H9 (cell line): ENCODE data around the gene RMDN2. TPM values are rescaled to one million over a fixed set of nuclear protein-coding genes. Genes with fewer than 3 reads are reported as not detected.

Experiments
- DNase-seq: peaks from one replicate; pipeline ENCODE4 v3.0.0-alpha.2; 2017
- H2AFZ ChIP-seq: one replicate; pipeline ENCODE4 v1.6.1; 2013; ENCODE audit warnings: mild to moderate bottlenecking, low read length, control low read depth, moderate library complexity
- H2AK5ac ChIP-seq: 2 replicates; pipeline ENCODE4 v1.6.1; 2013; ENCODE audit warnings: low read length, control low read depth, mixed read lengths; ENCODE audit not compliant: insufficient read length
- H2BK120ac ChIP-seq: one replicate; pipeline ENCODE4 v1.6.1; 2013; ENCODE audit warnings: low read depth, mild to moderate bottlenecking, low read length, control low read depth, inconsistent platforms; ENCODE audit not compliant: poor library complexity, severe bottlenecking
- H2BK12ac ChIP-seq: 2 replicates; pipeline ENCODE4 v1.6.1; 2013; ENCODE audit warnings: low read length, control low read depth, mixed read lengths, low read depth; ENCODE audit not compliant: insufficient read length
- H2BK15ac ChIP-seq: 2 replicates; pipeline ENCODE4 v1.6.1; 2013; ENCODE audit warnings: low read depth, low read length, control low read depth
- H2BK20ac ChIP-seq: one replicate; pipeline ENCODE4 v1.6.1; 2013; ENCODE audit warnings: low read depth, mild to moderate bottlenecking, low read length, control low read depth, inconsistent platforms; ENCODE audit not compliant: poor library complexity, severe bottlenecking
- H2BK5ac ChIP-seq: 2 replicates; pipeline ENCODE4 v1.6.1; 2013; ENCODE audit warnings: low read length, control low read depth, mixed read lengths; ENCODE audit not compliant: insufficient read length
- H3K14ac ChIP-seq: 2 replicates; pipeline ENCODE4 v1.6.1; 2013; ENCODE audit warnings: low read length, control low read depth; ENCODE audit not compliant: insufficient read depth
- H3K18ac ChIP-seq: 2 replicates; pipeline ENCODE4 v1.6.1; 2013; ENCODE audit warnings: low read depth, mild to moderate bottlenecking, mixed read lengths, low read length, control low read depth; ENCODE audit not compliant: insufficient read length
- H3K23ac ChIP-seq: 2 replicates; pipeline ENCODE4 v1.6.1; 2013; ENCODE audit warnings: low read length, control low read depth, mixed read lengths, low read depth; ENCODE audit not compliant: insufficient read length
- H3K23me2 ChIP-seq: 2 replicates; pipeline ENCODE4 v1.6.1; 2013; ENCODE audit warnings: low read depth, mild to moderate bottlenecking, mixed read lengths, low read length, control low read depth; ENCODE audit not compliant: insufficient read length, poor library complexity, severe bottlenecking
- H3K27ac ChIP-seq: 2 replicates; pipeline ENCODE4 v1.5.1; 2013; ENCODE audit warnings: low read length, control low read depth, mixed read lengths, low read depth; ENCODE audit not compliant: insufficient read length
- H3K27me3 ChIP-seq: 2 replicates; pipeline ENCODE4 v1.6.1; 2013; ENCODE audit warnings: low read length, control low read depth, inconsistent platforms; ENCODE audit not compliant: insufficient read depth
- H3K4ac ChIP-seq: 2 replicates; pipeline ENCODE4 v1.6.1; 2013; ENCODE audit warnings: low read depth, mild to moderate bottlenecking, control low read depth, inconsistent platforms, low read length, moderate library complexity
- H3K4me1 ChIP-seq: 2 replicates; pipeline ENCODE4 v1.6.1; 2013; ENCODE audit warnings: low read length, control low read depth, inconsistent platforms; ENCODE audit not compliant: insufficient read depth
- H3K4me2 ChIP-seq: 2 replicates; pipeline ENCODE4 v1.6.1; 2013; ENCODE audit warnings: low read length, control low read depth, mixed read lengths; ENCODE audit not compliant: insufficient read length, insufficient read depth
- H3K56ac ChIP-seq: 2 replicates; pipeline ENCODE4 v1.6.1; 2013; ENCODE audit warnings: low read depth, mild to moderate bottlenecking, mixed read lengths, low read length, control low read depth; ENCODE audit not compliant: insufficient read length
- H3K79me1 ChIP-seq: 2 replicates; pipeline ENCODE4 v1.6.1; 2013; ENCODE audit warnings: low read depth, mild to moderate bottlenecking, moderate library complexity, low read length, control low read depth, inconsistent platforms; ENCODE audit not compliant: insufficient read depth, poor library complexity, severe bottlenecking
- H3K79me2 ChIP-seq: 2 replicates; pipeline ENCODE4 v1.6.1; 2013; ENCODE audit warnings: low read length, control low read depth, inconsistent platforms; ENCODE audit not compliant: insufficient read depth
- H3K9ac ChIP-seq: 2 replicates; pipeline ENCODE4 v1.6.1; 2013; ENCODE audit warnings: low read length, control low read depth, mixed read lengths; ENCODE audit not compliant: insufficient read length; ENCODE audit errors: extremely low read depth
- H3K9me3 ChIP-seq: one replicate; pipeline ENCODE4 v1.6.1; 2013; ENCODE audit warnings: low read depth, low read length, inconsistent platforms; ENCODE audit not compliant: control insufficient read depth
- H3T11ph ChIP-seq: one replicate; pipeline ENCODE4 v1.6.1; 2013; ENCODE audit warnings: mild to moderate bottlenecking, low read length, control low read depth, inconsistent platforms
- H4K20me1 ChIP-seq: one replicate; pipeline ENCODE4 v1.6.1; 2013; ENCODE audit not compliant: control insufficient read depth, insufficient read length, insufficient read depth
- H4K5ac ChIP-seq: 2 replicates; pipeline ENCODE4 v1.6.1; 2013; ENCODE audit warnings: low read depth, mild to moderate bottlenecking, mixed read lengths, low read length, control low read depth; ENCODE audit not compliant: insufficient read length
- H4K8ac ChIP-seq: replicated peaks from 2 replicates; pipeline ENCODE4 v1.6.1; 2013; ENCODE audit warnings: low read length, control low read depth, mixed read lengths, low read depth; ENCODE audit not compliant: insufficient read length
- H4K91ac ChIP-seq: 2 replicates; pipeline ENCODE4 v1.6.1; 2013; ENCODE audit warnings: low read depth, mild to moderate bottlenecking, moderate library complexity, mixed read lengths, low read length, control low read depth; ENCODE audit not compliant: insufficient read length
- H3K27ac Mint-ChIP-seq, 3 experiments: 2 replicates in 2 of 3; 3 replicates in 1 of 3; pipeline ENCODE4 v1.8.0; 2020 to 2021; ENCODE audit warnings: mixed read lengths in 3 of 3, mild to moderate bottlenecking in 1 of 3, moderate library complexity in 1 of 3
- H3K27me3 Mint-ChIP-seq: 2 replicates; pipeline ENCODE4 v1.8.0; 2021; ENCODE audit warnings: low read depth, mild to moderate bottlenecking, moderate library complexity, mixed read lengths
- H3K36me3 Mint-ChIP-seq, 3 experiments: 2 replicates in 2 of 3; 3 replicates in 1 of 3; pipeline ENCODE4 v1.8.0; 2020 to 2021; ENCODE audit warnings: low read depth in 3 of 3, mixed read lengths in 3 of 3; ENCODE audit not compliant: insufficient read depth in 1 of 3
- H3K4me1 Mint-ChIP-seq, 2 experiments: 2 replicates each; pipeline ENCODE4 v1.8.0; 2020; ENCODE audit warnings: mixed read lengths in 2 of 2
- H3K4me3 Mint-ChIP-seq, 2 experiments: 2 replicates in 1 of 2; 3 replicates in 1 of 2; pipeline ENCODE4 v1.8.0; 2020 to 2021; ENCODE audit warnings: mild to moderate bottlenecking in 2 of 2, mixed read lengths in 2 of 2, moderate library complexity in 1 of 2
- H3K9me3 Mint-ChIP-seq, 2 experiments: 2 replicates in 1 of 2; 3 replicates in 1 of 2; pipeline ENCODE4 v1.8.0; 2020; ENCODE audit warnings: mild to moderate bottlenecking in 2 of 2, mixed read lengths in 2 of 2, moderate library complexity in 1 of 2
- WGBS: extraction: QIAGEN DNeasy Blood & Tissue Kit; methylation state at CpG from one replicate; pipeline ENCODE4 v1.1.7; 2013; ENCODE audit warnings: missing lambda C conversion rate, low lambda C conversion rate, mixed read lengths; ENCODE audit not compliant: insufficient read length; ENCODE audit errors: extremely low coverage; 5-methylcytosine and 5-hydroxymethylcytosine counted together
- total RNA-seq: library from RNA; stranded (reverse); gene quantifications from 2 replicates; pipeline ENCODE4 v1.2.1, GENCODE V29; 2021
- TF ChIP-seq, protein P1 (sequence below): fragments of 200-600 bp; sonication (generic); conservative IDR thresholded peaks from 3 replicates; pipeline ENCODE4 v1.8.0; 2021; ENCODE audit warnings: antibody characterized with exemption, mild to moderate bottlenecking

The RMDN2 gene
- total RNA-seq, 1 experiment from 2014 or later: 2.8 TPM

DNA sequence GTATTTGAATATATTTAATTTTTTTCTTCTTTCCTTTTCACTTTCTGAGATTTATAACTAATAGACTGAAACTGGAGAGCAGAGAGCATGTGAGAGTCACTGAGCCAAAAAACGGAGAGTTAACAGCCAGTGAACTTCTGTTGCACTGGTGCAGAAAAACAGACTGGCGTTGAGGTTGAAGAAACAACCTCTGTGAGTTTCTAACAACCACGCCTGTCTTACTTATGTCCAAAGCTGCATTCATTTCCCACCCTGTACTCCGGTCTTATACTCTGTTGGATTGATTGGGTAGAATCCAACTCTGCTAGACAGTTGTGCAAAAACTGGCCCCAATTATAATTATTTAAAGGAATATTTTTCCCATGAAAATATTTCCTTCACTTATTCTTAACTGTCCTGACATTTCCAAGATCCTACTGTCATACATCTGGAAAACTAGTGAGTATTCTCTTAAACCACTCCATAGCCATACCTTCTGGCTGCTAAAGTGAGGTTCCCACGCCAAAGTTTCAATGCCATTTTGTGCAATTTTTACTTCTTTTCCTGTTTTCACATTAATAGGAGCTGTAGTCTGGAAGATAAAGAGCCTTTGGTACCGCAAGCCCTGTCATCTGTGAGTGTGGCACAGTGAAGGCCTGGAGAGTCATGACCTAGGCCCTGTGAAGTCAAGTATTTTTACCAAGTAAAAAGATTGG is 141.5 kb downstream of the RMDN2 start:
- no peaks in the 10 kb centered on the region for H3K27me3 ChIP-seq
- H2BK5ac ChIP-seq: no peak overlapping the region
- no peaks in the 10 kb centered on the region for H3K9me3 ChIP-seq
- H2BK12ac ChIP-seq: no peak overlapping the region
- no peak overlapping the region for H4K91ac ChIP-seq
- no peaks in the 10 kb centered on the region for H4K20me1 ChIP-seq
- no peaks in the 10 kb centered on the region for H3K23me2 ChIP-seq
- H2AFZ ChIP-seq: no peak overlapping the region
- no peak overlapping the region for H3K56ac ChIP-seq
- no peak for DNase-seq
- H3K27ac Mint-ChIP-seq: no peak overlapping the region; a peak in 1 of 7 replicates
- H3K9ac ChIP-seq: no peak overlapping the region
- no peak overlapping the region for H4K5ac ChIP-seq
- H3K27me3 Mint-ChIP-seq: peaks cover 7% of the 10 kb centered on the region
- H3K4ac ChIP-seq: no peak overlapping the region
- H3K23ac ChIP-seq: no peak overlapping the region
- H3K14ac ChIP-seq: no peak overlapping the region
- no peaks in the 10 kb centered on the region for H3K4me1 ChIP-seq
- no peak overlapping the region for H2BK120ac ChIP-seq
- no peak overlapping the region for H2BK20ac ChIP-seq
- no CpG with 5 or more reads among the region's 6 CpGs for WGBS
- no peaks in the 10 kb centered on the region for H3K79me2 ChIP-seq
- no peaks in the 10 kb centered on the region for H3K36me3 Mint-ChIP-seq
- no peaks in the 10 kb centered on the region for H3K79me1 ChIP-seq
- H3T11ph ChIP-seq: no peak overlapping the region
- H2BK15ac ChIP-seq: no peak overlapping the region
- no peak overlapping the region for H3K27ac ChIP-seq
- no peak overlapping the region for H4K8ac ChIP-seq
- peaks cover 0 to 5% of the 10 kb centered on the region in 2 experiments; a peak in 1 of 4 replicates for H3K4me1 Mint-ChIP-seq
- no peak overlapping the region for H3K4me2 ChIP-seq
- no peak overlapping the region for H2AK5ac ChIP-seq
- H3K4me3 Mint-ChIP-seq: no peak overlapping the region
- H3K18ac ChIP-seq: no peak overlapping the region
- H3K9me3 Mint-ChIP-seq: no peaks in the 10 kb centered on the region; a peak in 1 of 5 replicates
- TF ChIP-seq, protein P1, sequence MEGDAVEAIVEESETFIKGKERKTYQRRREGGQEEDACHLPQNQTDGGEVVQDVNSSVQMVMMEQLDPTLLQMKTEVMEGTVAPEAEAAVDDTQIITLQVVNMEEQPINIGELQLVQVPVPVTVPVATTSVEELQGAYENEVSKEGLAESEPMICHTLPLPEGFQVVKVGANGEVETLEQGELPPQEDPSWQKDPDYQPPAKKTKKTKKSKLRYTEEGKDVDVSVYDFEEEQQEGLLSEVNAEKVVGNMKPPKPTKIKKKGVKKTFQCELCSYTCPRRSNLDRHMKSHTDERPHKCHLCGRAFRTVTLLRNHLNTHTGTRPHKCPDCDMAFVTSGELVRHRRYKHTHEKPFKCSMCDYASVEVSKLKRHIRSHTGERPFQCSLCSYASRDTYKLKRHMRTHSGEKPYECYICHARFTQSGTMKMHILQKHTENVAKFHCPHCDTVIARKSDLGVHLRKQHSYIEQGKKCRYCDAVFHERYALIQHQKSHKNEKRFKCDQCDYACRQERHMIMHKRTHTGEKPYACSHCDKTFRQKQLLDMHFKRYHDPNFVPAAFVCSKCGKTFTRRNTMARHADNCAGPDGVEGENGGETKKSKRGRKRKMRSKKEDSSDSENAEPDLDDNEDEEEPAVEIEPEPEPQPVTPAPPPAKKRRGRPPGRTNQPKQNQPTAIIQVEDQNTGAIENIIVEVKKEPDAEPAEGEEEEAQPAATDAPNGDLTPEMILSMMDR: no peak

Other genes starting within 250 kb of the RMDN2 start
- 2.7 and 2.9 TPM in 2 replicates for gene CYP1B1, start 150.9 kb downstream of the RMDN2 start, total RNA-seq